Stimulated activated naive CD8-positive, alpha-beta T cell treated with anti-CD3 and anti-CD28 coated beads, Interleukin-15, Interleukin-2, amounts not matched to agents 100 U/mL and 50 U/mL, for 24 hours (primary cell): ENCODE data around the gene BABAM2.

ENCODE experiments used
- ATAC-seq: fragments of 150-1000 bp; cut with Tn5 transposase; one replicate; pipeline ENCODE4 v1.10.0; 2021
- DNase-seq: peaks from one replicate; pipeline ENCODE4 v3.0.0; 2021

Gene BABAM2

GRCh38 chr2:28378679-28379584, 488.4 kb downstream of the BABAM2 start:
- no peak for DNase-seq
- ATAC-seq = peak; percentile 30

DNA sequence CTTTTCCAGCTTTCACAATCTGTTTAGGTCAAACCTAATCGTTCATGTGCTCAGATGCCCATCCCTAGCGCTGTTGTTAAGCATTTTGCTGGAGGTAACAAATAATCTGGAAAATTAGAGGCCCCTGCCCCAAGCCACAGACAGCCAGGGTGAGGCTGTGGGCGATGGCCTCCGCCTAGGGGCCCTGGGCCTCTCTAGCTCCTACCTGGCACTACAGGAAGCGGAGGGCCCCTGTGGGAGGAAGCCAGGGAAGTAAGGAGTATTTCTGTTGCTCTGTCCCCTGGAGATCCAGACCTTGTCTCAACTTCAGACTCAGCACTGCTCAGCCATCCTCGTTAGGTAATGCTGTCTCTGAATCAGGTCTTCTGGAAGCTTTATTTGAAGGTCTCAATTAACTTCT, 489.7 kb downstream of the BABAM2 start:
- no peak for DNase-seq
- no peak for ATAC-seq

DNA sequence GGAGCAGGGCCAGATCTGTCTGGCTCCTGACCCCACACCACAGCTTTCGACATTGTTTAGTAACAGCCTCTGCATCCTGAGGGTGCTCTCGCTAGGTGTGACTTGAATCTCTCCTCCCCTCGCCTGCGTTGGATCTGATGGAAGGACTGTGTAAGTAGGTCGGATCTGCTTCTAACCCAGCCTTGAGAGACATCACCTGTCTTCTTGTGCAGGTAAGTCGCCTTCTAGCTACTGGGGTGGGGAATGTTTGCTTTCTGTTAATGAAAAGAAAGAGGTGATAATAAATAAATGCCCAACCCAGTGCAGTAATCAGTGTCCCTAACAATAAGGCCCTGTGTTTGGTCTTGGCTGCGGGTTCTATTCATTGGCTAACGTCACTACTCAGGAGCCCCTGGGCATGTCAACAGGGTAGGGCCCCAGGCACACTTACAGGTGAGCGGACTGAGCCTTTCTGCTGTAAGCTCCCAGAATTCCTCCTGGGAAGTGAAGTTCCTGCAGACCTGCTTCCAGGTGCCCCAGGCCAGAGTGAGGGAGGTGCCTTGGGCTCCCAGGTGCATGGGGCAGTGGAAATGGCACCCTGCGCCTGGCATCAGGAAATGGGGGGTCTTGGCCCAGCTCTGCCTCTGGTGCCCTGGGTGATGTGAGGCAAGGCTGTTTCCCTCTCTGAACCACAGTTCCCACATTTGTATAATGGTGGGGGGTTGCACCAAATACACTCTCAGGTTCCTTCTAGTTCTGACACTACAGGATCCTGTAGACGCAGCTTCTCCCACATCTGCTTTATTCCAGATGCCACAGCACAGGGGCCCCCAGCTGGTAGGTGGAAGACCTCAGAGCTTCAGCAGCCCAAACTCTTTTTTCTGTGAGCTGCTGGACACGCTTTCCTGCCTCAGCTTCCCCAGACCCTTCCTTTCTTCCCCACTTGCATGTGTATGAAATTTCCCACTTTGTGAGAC, 491.0 kb downstream of the BABAM2 start:
- ATAC-seq (no peak), DNase-seq (no peak)

- DNase-seq = no peak
- ATAC-seq = no peak
These were observed 492.2 kb downstream of the BABAM2 start for GRCh38 chr2:28382755-28383154.

DNA sequence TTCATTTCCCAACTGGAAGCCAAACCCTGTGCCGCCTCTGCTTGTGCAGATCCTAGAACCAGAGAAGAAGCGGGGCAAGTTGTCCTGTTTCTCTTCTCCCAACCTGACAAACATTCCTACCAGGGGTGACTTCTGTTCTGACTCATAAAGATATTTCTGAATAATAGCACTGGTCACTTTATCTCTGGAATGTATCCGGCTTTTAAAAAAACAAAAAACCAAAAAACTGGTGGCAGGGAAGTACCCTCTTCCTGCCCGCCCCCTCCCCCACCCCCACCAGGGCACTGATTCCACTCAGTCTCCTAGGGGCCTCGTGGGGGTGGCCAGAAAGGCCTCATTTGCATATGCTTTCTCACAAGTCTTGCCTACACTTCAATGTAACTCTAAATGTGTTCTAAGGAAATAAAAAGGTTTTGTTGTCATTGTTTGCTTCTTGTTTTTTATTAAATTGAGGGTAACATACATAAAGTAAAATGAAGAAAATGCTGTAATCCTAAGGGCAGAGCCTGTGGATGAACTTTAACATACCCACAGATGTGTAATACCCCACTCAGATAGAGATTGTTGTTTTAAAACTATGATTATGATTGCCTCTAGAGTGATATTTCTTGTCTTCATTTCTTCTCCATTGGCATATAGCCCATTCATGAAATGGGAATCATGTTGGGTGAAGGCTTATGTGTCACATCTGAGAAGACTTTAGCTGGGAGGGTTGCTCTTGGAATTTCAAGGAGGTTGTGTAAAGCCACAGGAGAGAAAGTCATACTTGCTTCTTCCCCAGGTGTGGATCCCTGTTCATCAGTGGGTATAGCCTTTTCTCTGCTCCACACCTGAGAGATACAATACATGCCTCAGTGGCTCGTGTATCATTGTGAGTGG, 496.8 kb downstream of the BABAM2 start:
- DNase-seq = no peak
- no peak for ATAC-seq
